NCI-H1105 (cell line): ENCODE measurements around the gene HSD17B3.
"Not testable (repeated sequence)": the region's sequence is repeated elsewhere in the genome, so short reads cannot be mapped to it uniquely, and the experiment has no call there.

ENCODE experiments used
- DNase-seq: peaks from one replicate; lab custom pipeline; 2025; lab: John Stamatoyannopoulos, UW

The HSD17B3 gene

GRCh38 chr9:96193236-96193755 is 108.7 kb downstream of the HSD17B3 start:
- no peak for DNase-seq

GRCh38 chr9:96192710-96193109 is 109.3 kb downstream of the HSD17B3 start:
- DNase-seq: no peak

- no peak for DNase-seq
These were observed 112.0 kb downstream of the HSD17B3 start for GRCh38 chr9:96189995-96190394.

GRCh38 chr9:96189581-96189980 is 112.4 kb downstream of the HSD17B3 start:
- DNase-seq: not testable (repeated sequence)

DNA sequence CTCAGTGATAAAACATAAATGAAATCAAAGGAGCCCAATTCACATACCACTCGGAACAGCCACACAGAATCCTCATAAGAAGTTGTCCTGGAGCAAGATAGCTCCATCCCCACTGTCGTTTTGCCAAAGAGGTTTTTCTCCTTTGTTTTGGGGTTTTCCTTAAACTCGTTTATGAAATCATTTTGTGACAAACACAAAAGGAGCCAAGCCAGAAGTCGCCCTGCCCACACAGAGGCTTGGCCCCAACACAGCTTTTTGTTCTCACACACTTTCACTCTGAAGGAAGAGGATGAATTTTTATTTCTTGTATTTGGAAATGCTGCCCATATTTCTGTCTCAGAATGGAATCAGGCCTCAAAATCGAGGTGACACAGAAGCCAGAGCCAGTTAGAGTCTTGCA is 113.4 kb downstream of the HSD17B3 start:
- no peak for DNase-seq

- DNase-seq: no peak
These were observed 114.8 kb downstream of the HSD17B3 start for GRCh38 chr9:96187151-96187555.

DNA sequence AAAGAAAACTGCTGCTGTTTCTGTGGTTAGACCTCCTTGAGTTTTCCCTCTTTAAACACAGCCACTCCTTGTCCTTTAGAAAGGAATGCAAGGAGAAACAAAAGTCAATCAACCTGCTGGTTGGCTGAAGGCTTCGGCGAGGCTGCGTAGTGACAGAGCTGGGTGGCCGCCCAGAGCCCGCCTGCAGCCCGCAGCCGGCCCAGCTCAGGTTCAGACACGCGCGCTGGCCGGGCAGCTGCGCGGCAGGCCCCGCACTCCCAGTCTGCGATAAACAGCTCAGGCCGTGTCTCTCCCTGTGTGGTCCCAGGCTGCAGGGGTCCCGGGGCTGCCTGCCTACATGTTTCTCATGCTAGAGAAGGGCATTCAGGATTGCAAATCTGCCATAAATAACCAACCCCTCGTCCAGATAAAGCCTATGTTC is 115.4 kb downstream of the HSD17B3 start:
- no peak for DNase-seq

GRCh38 chr9:96185518-96186156 is 116.3 kb downstream of the HSD17B3 start:
- DNase-seq: no peak
